ENCODE results near the gene KCNK1. TPM values are rescaled to one million over a fixed set of nuclear protein-coding genes. Genes with fewer than 3 reads are reported as not detected.

The KCNK1 gene
- polyA plus RNA-seq, 1 of the 3 experiments (the other 2 are of a cell fraction): 10.6 TPM

DNA sequence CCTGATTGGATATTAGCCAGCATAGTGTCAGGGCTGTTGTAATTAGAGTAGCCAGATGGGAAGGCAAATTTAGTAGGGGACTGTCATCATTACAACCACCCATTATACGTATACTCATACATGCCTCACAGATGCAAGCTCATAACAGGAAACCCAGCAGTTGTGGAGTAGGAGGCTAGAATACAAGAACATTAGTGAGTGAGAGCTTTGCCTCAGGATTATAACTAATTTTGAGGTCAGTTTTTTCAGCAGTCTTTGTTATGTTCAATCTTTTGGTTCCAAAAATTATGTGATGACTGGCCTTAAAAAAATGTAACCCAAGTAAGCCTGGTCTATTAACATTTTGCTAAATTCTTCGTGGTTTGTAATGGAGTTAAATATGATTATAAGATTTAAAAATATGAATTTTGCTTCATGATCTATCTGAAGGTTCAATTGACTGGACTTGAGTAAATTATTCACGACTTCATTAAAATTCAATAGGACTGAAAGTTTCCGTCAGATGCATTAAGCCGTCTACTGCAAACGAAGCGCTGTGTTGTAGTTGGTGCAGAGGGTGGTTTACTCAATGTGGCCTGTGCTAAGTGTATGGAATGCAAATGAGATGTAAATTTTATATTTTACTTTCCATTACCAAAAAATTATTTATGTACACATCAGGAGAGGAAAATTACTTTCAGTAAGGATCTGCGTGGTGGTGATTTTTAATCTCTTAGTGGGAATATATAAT, 48.8 kb downstream of the KCNK1 start (continued):
- TF ChIP-seq, protein P1, sequence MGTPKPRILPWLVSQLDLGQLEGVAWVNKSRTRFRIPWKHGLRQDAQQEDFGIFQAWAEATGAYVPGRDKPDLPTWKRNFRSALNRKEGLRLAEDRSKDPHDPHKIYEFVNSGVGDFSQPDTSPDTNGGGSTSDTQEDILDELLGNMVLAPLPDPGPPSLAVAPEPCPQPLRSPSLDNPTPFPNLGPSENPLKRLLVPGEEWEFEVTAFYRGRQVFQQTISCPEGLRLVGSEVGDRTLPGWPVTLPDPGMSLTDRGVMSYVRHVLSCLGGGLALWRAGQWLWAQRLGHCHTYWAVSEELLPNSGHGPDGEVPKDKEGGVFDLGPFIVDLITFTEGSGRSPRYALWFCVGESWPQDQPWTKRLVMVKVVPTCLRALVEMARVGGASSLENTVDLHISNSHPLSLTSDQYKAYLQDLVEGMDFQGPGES (IDR thresholded peaks at IDR 0.05; ENCODE audit: low read depth, low read length): no peak

DNA sequence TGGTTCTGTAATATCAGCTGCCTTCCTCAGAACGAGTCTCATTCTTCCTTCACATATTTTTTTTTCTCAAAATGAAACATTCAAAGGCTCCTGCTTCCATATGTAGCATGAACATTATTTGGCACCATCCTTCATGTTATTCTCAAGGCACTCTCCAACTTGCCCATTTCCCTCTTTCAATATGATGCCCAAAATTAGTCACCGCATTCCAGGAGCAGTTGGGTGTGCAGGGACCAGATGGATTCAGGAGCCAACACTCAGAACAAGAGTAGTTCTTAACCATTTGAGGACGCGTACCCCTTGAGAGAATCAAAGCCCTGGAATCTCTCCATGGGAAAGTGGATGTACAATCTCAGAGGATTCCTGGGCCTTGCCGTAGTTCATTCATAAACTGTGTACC, 50.3 kb downstream of the KCNK1 start:
- peaks cover 3 to 5% of the 10 kb centered on the region in 2 experiments; a peak in 3 of 4 replicates for H3K4me1 ChIP-seq (ENCODE audit: control insufficient read depth in 1 of 2, insufficient read depth in 2 of 2, low read depth in 1 of 2, low read length in 1 of 2)
- 96% methylated on average over 5 of the region's 5 CpGs for WGBS (ENCODE audit: low lambda C conversion rate)

DNA sequence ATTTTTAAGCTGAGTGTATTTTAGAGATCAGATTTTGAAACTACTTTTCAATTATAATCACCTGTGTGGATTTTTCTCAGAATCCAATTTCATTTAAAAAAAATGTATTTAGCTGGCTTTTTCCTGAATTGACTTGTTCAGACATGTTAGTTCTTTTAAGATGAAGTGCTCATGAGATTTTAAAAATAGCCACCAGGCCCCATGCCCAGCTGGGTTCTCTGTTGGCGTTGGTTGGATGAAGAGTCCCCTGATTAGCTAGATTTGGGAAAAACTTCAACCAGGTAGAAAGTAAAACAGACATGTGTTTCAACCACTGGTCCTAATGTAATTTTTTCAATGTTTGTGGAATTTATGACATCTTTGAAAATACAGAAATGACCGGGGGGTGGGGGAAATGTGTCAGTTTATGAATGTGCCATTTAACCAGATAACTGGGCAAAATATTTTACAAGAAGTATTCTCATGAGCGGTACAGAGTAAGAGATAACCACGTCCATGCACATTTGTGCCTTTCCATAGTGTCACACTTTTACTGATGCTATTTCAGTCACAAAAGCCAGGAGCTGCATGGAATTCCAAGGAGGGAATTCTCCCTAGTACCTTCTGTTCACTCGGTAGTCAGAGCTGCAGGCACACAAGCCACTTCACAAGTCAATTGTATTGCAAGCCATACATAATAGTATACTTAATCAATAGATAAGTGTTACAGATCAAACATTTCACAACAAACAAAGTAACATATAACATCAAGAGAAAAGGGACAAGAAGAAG, 51.1 kb downstream of the KCNK1 start:
- no peaks in the 10 kb centered on the region for H3K9me3 ChIP-seq
- 97% methylated on average over 5 of the region's 5 CpGs for WGBS (ENCODE audit: low lambda C conversion rate)
- peaks cover 3 to 5% of the 10 kb centered on the region in 2 experiments; a peak in 3 of 4 replicates for H3K4me1 ChIP-seq (ENCODE audit: control insufficient read depth in 1 of 2, insufficient read depth in 2 of 2, low read depth in 1 of 2, low read length in 1 of 2)
- no peak for DNase-seq
- H3K79me2 ChIP-seq (ENCODE audit: insufficient read depth): no peaks in the 10 kb centered on the region
- ChIA-PET POLR2A (no interaction called here), CTCF (interaction anchor here (0.9 to 1.0 kb wide), 2 partner anchors 9 to 126 kb away, joined by 3 read pairs; no protein-coding TSS in a partner anchor)
- no peak overlapping the region for H3K4me2 ChIP-seq
- H3K4me3 ChIP-seq (ENCODE audit: low read depth in 2 of 2, low read length in 1 of 2): no peak overlapping the region
- H3K9ac ChIP-seq: no peak overlapping the region
- H3K36me3 ChIP-seq (replicated peaks in 1 of 2; ENCODE audit: control insufficient read depth in 1 of 2, insufficient read depth in 2 of 2, low read length in 1 of 2): no peaks in the 10 kb centered on the region
- H2AFZ ChIP-seq (ENCODE audit: low read depth): no peak overlapping the region
- H4K20me1 ChIP-seq (ENCODE audit: insufficient read depth): no peaks in the 10 kb centered on the region
- H3K27me3 ChIP-seq (ENCODE audit: insufficient read depth): no peaks in the 10 kb centered on the region
- no peak overlapping the region for H3K27ac ChIP-seq (ENCODE audit: low read depth in 2 of 2, low read length in 1 of 2)
- no peaks in the 10 kb centered on the region for H3F3A ChIP-seq (replicated peaks; ENCODE audit: insufficient read depth)
- TF ChIP-seq FOXJ3 (CRISPR knock-in tag; IDR thresholded peaks at IDR 0.05): no peak
- TF ChIP-seq, protein P2, sequence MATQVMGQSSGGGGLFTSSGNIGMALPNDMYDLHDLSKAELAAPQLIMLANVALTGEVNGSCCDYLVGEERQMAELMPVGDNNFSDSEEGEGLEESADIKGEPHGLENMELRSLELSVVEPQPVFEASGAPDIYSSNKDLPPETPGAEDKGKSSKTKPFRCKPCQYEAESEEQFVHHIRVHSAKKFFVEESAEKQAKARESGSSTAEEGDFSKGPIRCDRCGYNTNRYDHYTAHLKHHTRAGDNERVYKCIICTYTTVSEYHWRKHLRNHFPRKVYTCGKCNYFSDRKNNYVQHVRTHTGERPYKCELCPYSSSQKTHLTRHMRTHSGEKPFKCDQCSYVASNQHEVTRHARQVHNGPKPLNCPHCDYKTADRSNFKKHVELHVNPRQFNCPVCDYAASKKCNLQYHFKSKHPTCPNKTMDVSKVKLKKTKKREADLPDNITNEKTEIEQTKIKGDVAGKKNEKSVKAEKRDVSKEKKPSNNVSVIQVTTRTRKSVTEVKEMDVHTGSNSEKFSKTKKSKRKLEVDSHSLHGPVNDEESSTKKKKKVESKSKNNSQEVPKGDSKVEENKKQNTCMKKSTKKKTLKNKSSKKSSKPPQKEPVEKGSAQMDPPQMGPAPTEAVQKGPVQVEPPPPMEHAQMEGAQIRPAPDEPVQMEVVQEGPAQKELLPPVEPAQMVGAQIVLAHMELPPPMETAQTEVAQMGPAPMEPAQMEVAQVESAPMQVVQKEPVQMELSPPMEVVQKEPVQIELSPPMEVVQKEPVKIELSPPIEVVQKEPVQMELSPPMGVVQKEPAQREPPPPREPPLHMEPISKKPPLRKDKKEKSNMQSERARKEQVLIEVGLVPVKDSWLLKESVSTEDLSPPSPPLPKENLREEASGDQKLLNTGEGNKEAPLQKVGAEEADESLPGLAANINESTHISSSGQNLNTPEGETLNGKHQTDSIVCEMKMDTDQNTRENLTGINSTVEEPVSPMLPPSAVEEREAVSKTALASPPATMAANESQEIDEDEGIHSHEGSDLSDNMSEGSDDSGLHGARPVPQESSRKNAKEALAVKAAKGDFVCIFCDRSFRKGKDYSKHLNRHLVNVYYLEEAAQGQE (IDR thresholded peaks at IDR 0.05; ENCODE audit: low read depth, low read length): no peak
- no peak for TF ChIP-seq TCF12 (IDR thresholded peaks at IDR 0.05)
- TF ChIP-seq GATA2 (CRISPR knock-in tag; IDR thresholded peaks at IDR 0.05): no peak
- TF ChIP-seq SIN3A (IDR thresholded peaks at IDR 0.05; ENCODE audit: borderline replicate concordance, low read depth, low read length): no peak
- TF ChIP-seq FOXM1 (IDR thresholded peaks at IDR 0.05; ENCODE audit: low read depth): no peak
- no peak for TF ChIP-seq ELF1 (IDR thresholded peaks at IDR 0.05)
- TF ChIP-seq, protein P3, sequence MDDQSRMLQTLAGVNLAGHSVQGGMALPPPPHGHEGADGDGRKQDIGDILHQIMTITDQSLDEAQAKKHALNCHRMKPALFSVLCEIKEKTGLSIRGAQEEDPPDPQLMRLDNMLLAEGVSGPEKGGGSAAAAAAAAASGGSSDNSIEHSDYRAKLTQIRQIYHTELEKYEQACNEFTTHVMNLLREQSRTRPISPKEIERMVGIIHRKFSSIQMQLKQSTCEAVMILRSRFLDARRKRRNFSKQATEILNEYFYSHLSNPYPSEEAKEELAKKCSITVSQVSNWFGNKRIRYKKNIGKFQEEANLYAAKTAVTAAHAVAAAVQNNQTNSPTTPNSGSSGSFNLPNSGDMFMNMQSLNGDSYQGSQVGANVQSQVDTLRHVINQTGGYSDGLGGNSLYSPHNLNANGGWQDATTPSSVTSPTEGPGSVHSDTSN (IDR thresholded peaks at IDR 0.05): no peak
- no peak for TF ChIP-seq JUND (IDR thresholded peaks at IDR 0.05)
- TF ChIP-seq EZH2phosphoT487 (IDR thresholded peaks at IDR 0.05; ENCODE audit: borderline replicate concordance, low read depth): no peak
- H3K9me2 ChIP-seq: no peaks in the 10 kb centered on the region

More for the DNA sequence above, 50.3 kb downstream of the KCNK1 start:
- CTCF ChIA-PET: interaction anchor here (0.9 to 1.0 kb wide), 2 partner anchors 10 to 127 kb away, joined by 3 read pairs; no protein-coding TSS in a partner anchor
- DNase-seq: no peak
- TF ChIP-seq, protein P3 (IDR thresholded peaks at IDR 0.05): no peak
- TF ChIP-seq MXI1 (IDR thresholded peaks at IDR 0.05; ENCODE audit: low read depth, low read length) (no peak), NRF1 (IDR thresholded peaks at IDR 0.05; ENCODE audit: low read depth, low read length) (no peak), RFX5 (IDR thresholded peaks at IDR 0.05; ENCODE audit: low read length) (no peak), EP300 (IDR thresholded peaks at IDR 0.05; ENCODE audit: borderline replicate concordance in 1 of 2, low read depth in 1 of 2, low read length in 1 of 2) (no peak), CHD2 (IDR thresholded peaks at IDR 0.05; ENCODE audit: low read length, partially characterized antibody) (no peak), SIN3A (IDR thresholded peaks at IDR 0.05; ENCODE audit: borderline replicate concordance, low read depth, low read length) (no peak), POLR2AphosphoS5 (IDR thresholded peaks at IDR 0.05; ENCODE audit: low read depth, low read length) (no peak)
- no peaks in the 10 kb centered on the region for H3K36me3 ChIP-seq (replicated peaks in 1 of 2; ENCODE audit: control insufficient read depth in 1 of 2, insufficient read depth in 2 of 2, low read length in 1 of 2)
- H3K79me2 ChIP-seq (ENCODE audit: insufficient read depth): no peaks in the 10 kb centered on the region
- no peak overlapping the region for H3K4me2 ChIP-seq
- H3K9me2 ChIP-seq: no peaks in the 10 kb centered on the region
- no peak overlapping the region for H3K4me3 ChIP-seq (ENCODE audit: low read depth in 2 of 2, low read length in 1 of 2)
- H4K20me1 ChIP-seq (ENCODE audit: insufficient read depth): no peaks in the 10 kb centered on the region
- no peaks in the 10 kb centered on the region for H3F3A ChIP-seq (replicated peaks; ENCODE audit: insufficient read depth)
- no peaks in the 10 kb centered on the region for H3K9me3 ChIP-seq
- POLR2A ChIA-PET: no interaction called here
- H3K9ac ChIP-seq: no peak overlapping the region
- no peaks in the 10 kb centered on the region for H3K27me3 ChIP-seq (ENCODE audit: insufficient read depth)
- no peak overlapping the region for H2AFZ ChIP-seq (ENCODE audit: low read depth)
- no peak overlapping the region for H3K27ac ChIP-seq (ENCODE audit: low read depth in 2 of 2, low read length in 1 of 2)
